ENCODE data around the gene SPP1.

SPP1 gene

DNA sequence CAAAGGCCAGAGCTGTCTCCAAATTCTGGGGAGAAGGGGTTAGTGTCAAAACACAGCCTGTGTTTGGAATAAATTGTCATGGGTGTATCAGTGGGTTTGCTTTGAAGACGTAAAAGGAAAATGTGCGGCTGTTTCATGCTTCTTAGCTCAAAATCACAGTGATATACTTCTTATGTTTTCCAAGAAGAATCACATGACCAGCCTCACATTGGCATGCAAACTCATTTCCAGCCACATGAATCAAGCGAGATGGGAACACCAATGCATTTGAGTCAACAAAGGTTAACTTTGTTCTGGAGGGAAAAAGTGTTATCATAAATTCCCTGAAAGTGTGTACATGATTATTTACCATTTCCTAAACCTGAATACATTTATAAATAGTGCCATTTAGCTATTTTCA lies 19.0 kb upstream of the SPP1 start:
- DNase-seq: no peak

DNA sequence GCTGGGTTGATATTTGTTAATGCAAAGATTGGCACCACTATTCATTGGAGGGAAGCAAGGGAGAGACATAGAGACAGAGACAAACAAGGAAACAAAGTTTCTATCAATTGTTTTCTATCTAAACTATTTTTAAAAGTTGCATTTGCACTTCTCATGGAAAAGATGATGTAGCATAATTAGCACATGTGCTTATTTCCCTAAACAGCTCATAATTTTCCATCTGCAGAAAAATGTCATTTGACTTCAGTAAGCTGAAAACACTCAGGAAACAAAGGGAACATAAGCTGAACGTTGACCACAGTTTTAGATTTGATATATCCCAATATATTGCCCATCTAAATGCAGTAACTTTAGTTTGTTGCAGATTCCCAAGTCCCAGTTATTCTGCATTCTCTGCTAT lies 18.5 kb upstream of the SPP1 start:
- DNase-seq: no peak

DNA sequence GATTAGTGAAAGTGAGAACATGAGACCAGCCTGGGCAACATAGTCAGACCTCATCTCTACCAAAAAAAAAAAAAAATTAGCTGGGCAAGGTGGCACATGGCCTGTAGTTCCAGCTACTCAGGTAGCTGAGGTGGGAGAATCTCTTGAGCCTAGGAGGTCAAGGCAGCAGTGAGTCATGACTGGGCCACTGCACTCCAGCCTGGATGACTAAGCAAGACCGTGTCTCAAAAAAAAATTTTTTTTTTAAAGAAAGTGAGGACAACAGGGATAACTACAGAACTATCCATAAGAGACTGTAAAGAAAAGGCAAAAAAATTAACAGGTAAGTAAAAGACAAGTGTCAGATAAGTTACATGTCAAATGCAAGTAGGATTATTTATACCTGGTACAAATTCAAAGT lies 13.5 kb upstream of the SPP1 start:
- DNase-seq: no peak

DNA sequence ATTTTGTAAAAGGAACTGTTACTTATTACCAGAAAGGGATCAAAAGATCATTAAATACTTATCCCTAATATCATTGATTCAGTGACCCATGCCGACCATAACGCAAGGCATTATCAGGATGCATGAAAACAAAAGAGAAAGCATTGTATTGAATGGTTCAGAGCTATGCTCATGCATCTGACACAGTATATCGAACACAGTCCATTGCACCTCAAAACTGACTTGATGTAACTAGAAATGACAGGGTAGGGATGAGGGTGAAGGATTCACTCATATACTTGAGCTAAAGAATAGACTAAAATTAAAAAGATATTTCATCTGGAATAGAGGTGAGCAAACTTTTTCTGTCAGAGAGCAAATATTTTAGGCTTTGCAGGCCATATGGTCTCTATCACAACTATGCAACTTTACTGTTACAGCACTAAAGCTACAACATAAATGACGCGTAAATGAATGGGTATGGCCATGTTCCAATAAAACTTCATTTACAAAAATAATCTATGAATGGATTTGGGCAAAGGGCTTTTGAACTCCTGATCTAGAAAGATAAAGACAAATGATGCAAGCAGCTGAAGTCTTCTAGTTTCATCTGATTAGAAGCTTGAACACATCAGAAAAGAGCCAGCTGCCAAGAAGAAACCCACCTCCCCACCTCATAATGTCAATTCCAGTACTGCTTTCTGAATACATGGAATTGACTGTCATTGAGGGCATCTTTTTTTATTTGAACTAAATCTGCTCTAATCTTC lies 12.9 kb upstream of the SPP1 start:
- DNase-seq: no peak

DNA sequence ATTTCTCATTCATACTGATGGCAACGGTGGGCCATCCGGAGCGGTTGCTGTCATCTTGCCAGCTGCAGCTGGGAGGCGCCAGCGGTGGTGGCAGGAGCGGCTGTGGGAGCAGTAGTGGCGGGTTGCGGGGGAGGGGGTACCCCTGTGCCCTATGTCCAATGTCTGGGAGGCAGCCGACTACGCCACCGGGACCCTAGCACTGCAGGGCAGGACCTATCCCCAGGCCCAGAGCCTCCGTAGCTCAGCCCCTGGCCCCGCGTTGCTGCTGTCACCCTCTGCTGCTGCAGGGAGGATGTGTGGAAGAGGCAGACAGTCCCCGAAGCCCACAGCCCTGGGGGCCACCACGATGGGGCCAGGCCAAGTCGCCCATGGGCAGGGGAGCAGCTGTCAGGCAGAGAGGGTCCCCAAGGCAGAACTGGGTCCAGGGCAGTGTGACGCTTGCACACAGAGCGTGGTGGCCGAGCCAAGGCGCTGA lies 10.0 kb upstream of the SPP1 start:
- no peak for DNase-seq

DNA sequence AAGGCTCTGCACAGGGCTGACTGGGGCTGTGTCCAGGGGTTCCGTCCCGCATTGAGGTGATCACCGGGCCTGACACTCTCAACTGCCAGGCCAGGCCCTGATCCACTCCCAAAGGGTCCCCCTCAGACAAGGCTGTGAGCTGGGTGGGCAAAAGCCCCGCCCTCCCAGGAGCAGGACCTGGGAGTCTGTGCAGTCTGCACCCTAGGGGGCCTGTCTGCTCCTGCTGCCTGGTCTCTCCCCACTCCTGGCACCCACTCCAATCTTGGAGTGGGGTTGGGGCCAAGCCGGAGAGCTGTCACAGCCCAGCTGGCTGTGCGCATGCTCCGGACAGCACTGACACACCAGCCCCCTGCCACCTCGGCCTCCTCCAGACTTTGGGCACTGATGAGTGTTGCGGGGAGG lies 9.4 kb upstream of the SPP1 start:
- DNase-seq: no peak

DNA sequence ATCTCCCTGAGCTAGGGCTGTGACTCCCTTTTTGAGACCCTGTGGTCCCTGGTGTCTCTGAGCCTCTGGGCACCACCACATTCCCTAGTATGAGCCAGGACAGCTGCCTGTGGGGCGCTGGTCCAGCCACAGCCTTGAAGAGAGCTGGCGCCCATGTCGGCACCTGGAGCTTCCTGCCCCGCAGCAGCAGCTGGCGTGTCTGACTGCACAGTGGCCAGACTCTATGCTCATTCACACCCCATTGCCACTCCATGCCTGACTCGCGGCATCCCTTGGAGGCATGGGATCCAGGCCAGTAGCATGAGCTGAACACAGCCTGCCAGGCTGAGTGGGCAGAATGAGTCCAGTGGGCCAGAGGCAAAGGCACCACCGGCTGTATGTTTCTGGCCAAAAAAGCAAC lies 8.3 kb upstream of the SPP1 start:
- no peak for DNase-seq

DNA sequence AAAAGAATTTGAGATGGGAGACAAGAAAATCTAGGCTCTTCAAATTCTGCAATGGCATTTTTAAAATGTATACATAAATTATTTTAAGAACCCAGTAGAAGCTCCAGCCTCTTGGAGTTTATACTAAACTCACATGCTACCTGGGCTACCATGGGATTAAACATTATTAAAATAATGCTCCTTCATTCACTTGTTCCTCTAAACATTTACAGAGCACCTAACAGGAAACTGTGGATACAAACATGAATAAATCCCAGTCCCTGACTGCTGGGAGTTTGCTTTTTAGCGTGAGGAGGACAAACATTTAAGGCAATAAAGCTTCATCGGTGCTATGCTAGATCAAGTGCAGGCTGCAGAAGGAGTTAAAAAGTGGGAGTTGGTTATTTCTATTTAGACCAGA lies 5.4 kb upstream of the SPP1 start:
- no peak for DNase-seq

DNA sequence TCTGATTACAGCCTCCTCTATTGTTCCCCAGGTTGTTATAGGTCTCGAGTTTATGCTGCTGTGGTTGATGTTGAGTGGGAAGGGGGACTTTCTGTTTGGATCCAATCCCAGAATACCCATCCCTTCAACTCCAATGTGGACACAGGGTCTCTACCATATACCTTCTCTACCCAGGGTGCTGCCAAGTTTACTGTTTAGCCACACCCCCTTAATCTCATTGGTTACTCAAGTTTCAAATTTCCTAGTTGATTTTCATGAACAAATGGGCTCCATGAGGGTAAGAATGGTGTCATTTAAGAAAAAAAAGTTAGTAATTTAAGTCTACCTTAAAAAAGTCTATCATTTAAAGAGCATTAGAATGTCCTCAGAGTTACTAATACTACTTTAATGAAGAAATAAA lies 3.6 kb upstream of the SPP1 start:
- no peak for DNase-seq

DNA sequence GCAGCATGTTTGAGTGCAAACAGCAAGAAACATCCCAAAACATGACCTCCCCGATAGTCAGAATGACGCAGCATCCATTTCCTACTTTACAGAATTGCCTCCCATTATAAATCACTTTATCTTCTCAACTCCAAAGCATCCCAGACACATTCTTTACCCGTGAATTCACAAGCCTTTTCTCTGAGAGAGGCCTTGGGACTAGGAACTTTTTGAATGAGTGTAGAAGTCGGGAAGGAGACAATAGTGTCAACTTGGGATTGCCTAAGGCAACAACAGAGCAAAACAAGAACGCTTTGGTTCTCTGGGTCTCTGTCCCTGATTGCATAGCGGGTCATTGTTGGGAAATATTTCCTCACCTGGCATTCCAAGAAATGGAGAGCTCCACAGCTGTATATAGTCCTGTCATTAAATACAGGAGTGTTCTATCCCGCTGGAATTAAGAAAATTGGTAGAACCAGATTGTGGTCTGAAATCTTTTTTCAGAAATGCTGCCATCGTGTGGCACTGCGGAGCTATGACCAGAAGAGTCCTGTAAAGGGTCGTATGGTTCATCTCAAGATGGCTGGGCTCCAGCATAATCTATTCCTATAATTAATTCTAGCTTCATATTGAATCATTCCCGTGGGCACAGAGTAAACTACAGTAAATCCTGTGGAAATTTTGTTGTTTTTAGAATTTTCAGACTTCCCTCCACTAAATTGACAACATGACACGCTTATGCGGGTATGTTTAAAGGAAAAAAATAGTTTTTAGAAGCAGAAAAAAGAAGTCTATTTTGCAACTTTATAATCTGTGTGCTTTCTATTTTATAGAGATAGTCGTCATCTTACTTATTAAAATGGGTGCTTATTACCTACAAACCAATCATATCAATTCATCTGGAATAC lies 2.0 kb upstream of the SPP1 start:
- peak; percentile 15 to 27 for DNase-seq

DNA sequence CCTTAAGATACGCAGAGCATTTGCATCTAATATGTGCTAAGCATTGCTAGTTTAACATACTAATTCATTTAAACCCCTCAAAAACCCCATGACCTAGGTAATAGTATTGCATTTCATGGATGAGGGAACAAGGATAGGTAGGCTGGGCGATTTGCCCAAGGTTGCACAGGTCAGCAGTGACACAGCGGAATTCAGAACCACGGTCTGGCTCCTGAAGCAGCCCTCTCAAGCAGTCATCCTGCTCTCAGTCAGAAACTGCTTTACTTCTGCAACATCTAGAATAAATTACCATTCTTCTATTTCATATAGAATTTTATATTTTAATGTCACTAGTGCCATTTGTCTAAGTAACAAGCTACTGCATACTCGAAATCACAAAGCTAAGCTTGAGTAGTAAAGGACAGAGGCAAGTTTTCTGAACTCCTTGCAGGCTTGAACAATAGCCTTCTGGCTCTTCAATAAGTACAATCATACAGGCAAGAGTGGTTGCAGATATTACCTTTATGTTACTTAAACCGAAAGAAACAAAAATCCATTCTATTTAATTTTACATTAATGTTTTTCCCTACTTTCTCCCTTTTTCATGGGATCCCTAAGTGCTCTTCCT lies 555 bp upstream of the SPP1 start:
- no peak for DNase-seq

DNA sequence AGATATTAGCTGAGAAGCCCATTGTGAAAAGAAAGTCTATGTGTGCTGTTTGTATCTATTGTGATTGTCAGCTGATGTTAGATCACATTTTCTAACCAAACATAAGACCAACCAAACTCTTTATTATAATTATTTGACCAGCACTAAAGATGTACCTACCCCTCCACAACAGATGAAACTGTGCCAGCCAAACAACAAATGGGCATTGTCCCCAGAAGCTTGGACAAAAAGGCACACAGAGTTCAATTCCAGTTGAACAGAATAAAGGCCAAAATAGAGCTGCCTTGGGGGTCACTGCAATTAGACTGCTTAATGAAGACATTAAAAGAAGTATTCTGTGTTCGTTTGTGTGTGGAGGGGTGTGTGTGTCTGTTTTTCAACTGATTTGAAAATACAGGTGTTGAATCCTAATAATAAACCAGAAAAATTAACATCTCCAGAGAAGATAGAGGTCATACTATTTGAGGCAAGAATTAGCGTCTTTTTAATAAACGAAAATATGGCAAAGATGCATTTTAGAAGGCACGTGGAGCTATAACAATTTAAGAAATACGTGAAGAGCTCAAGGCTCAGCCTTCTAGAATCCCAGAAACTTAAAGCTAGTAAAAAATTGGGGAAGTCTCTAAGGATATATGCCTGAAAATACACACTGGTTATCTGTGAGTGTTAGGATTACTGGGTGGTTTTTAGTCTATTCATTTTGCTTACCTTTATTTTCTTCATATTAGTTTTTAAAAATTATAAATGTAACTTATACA lies 2.2 kb downstream of the SPP1 start:
- DNase-seq: no peak

DNA sequence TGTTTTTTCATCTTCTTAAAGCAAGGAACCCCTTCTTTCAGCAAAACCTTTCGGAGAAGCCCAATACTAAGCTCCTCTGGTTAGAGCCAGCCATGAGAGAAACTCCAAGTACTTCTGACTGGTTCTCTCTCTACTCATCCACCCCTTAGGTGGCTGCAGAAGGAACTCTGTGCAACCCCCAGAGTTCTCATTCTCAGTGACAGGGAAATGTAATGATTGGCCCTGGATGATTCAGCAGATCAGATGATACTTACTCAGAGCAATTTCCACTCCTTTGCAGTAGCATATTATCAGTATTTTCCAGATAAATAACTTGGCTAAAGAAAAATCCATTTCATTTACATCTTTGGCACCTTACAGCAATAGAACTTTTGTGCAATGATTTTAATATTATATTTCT lies 3.2 kb downstream of the SPP1 start:
- no peak for DNase-seq

DNA sequence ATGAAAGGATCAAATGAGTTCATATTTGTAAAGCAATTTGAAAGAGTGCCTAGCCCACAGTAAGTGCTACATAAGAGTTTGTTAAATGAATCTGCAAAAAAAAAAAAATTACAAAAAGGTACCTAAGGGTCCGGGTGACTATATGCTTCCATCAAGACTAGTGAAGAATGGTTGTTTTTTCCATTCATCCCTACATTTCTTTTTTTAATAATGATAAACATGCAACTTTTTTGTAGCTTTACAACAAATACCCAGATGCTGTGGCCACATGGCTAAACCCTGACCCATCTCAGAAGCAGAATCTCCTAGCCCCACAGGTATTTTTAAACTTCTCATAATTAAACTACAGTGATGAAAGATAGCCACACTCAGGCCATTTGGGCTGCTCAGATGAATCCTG lies 4.3 kb downstream of the SPP1 start:
- no peak for DNase-seq

DNA sequence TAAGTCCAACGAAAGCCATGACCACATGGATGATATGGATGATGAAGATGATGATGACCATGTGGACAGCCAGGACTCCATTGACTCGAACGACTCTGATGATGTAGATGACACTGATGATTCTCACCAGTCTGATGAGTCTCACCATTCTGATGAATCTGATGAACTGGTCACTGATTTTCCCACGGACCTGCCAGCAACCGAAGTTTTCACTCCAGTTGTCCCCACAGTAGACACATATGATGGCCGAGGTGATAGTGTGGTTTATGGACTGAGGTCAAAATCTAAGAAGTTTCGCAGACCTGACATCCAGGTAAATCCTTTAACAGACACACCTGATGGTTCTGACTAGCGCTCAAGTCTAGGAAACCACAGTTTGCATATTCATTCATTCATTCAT lies 6.0 kb downstream of the SPP1 start:
- DNase-seq: no peak

DNA sequence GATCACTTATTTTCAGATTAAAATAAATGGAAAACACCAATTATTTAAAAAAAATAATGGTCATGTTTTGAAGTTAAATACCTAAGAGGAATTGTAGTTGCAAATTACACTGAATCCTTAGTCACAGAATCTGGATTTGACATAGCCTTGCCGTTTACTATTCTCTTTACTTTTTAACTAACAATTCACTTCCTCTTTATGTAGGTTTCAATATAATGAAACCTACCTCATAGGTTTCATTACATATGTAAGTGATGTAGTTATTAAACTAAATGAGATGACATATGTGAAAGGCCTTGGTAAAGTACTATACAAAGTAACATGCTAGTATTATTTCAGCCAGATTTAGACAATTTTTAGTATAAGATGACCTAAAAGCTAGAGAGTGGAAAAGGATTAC lies 6.5 kb downstream of the SPP1 start:
- no peak for DNase-seq

DNA sequence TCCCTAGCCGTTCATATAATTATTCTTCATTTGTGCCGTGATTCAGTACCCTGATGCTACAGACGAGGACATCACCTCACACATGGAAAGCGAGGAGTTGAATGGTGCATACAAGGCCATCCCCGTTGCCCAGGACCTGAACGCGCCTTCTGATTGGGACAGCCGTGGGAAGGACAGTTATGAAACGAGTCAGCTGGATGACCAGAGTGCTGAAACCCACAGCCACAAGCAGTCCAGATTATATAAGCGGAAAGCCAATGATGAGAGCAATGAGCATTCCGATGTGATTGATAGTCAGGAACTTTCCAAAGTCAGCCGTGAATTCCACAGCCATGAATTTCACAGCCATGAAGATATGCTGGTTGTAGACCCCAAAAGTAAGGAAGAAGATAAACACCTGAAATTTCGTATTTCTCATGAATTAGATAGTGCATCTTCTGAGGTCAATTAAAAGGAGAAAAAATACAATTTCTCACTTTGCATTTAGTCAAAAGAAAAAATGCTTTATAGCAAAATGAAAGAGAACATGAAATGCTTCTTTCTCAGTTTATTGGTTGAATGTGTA lies 7.0 kb downstream of the SPP1 start:
- DNase-seq: no peak

DNA sequence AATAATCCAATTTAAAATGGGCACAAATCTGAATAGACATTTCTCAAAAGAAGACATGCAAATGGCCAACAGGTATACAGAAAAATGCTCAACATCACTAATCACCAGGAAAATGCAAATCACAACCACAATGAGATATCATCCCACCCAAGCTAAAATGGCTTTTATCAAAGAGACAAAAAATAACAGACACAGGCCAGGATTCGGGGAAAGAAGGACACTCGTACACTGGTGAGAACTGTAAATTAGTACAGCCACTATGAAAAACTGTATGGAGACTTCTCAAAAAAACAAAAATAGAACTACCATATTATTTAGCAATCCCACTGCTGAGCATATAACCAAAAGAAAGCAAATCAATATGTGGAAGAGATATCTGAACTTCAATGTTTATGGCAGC lies 8.5 kb downstream of the SPP1 start:
- no peak for DNase-seq

DNA sequence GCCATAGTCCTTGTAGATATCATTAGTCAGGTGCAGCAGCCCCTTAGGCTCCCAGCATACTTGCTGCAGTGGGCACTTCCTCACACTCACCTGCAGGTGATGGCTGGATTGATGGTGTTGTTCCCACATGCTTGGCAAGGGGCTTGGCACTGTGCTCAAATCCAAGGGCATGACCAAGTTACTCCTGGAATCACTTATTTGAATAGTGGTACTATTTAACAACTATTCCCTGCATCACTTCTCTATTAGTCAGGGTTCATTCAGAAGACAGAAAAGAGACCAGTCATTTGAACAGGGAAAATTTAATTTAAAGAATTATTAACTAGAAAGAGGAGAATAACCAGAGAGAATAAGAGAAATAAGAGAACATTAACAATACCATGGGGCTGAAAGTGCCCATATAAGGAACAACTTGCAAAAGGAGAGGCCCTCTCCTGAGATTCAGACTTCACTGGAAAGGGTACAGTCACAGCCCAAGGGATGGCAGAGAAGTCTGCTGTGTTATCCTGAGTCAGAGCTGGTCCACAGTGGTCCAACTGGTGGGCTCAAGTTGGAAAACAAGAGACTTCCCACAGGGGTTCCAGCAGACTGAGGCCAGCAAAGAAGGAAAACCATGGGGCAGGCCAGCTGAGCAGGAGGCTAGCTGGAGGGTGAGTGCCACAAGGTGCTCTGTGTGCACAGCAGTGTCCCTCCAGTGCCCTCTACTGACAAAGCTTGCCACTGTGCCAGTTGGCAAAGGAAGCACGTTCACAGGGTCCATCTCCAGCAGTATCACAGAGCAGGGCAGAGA lies 9.8 kb downstream of the SPP1 start:
- peak; percentile 27 to 31 for DNase-seq

DNA sequence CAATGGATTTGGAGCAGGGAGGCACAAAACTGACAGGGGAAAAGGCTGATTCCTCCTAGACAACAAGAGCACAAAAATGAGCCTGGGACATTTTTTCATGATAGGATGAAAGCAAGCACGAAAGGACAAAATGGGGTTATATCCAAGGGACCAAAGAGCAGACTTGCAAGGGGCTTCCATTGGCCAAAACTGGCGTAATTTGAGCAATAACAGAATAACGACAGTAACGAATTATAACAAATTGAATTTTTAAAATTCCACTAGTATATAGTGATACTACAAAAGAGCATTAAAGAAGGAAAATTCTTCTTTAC lies 10.3 kb downstream of the SPP1 start:
- DNase-seq: no peak

DNA sequence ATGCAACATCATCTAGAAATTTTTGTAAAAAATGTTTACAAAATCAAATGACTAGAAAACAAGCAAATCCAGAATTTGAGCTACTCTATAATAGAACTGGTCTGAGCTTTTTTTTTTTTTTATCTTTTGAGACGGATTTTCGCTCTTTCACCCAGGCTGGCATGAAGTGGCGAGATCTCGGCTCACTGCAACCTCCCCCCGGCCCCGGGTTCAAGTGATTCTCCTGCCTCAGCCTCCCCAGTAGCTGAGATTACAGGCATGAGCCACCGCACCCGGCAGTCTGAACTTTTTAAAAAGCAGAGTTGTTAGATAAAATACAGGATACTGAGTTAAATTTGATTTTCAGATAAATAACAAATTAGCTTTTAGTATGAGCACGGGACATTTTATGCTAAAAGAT lies 11.0 kb downstream of the SPP1 start:
- no peak for DNase-seq

DNA sequence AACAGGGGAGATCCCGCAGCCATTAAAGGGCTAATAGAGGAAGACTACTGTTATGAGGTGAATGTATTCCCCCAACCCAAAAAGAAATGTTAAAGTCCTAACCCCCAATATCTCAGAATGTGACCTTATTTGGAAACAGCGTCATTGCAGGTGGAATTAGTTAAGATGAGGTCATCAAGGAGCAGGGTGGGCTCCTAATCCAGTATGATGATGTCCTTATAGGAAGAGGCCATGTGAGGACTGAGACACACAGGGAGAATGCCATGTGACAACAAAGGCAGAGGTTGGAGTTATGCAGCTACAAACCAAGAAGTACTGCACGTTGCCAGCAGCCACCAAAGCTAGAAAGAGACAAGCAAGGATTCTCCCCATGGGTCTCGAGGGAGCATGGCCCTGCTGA lies 14.3 kb downstream of the SPP1 start:
- DNase-seq: no peak
